Amniotic stem cell (primary cell): ENCODE results near the gene TM2D3.

ENCODE experiments used
- DNase-seq: peaks from one replicate; lab custom pipeline; 2025; lab: John Stamatoyannopoulos, UW

The TM2D3 gene, protein sequence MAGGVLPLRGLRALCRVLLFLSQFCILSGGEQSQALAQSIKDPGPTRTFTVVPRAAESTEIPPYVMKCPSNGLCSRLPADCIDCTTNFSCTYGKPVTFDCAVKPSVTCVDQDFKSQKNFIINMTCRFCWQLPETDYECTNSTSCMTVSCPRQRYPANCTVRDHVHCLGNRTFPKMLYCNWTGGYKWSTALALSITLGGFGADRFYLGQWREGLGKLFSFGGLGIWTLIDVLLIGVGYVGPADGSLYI

DNA sequence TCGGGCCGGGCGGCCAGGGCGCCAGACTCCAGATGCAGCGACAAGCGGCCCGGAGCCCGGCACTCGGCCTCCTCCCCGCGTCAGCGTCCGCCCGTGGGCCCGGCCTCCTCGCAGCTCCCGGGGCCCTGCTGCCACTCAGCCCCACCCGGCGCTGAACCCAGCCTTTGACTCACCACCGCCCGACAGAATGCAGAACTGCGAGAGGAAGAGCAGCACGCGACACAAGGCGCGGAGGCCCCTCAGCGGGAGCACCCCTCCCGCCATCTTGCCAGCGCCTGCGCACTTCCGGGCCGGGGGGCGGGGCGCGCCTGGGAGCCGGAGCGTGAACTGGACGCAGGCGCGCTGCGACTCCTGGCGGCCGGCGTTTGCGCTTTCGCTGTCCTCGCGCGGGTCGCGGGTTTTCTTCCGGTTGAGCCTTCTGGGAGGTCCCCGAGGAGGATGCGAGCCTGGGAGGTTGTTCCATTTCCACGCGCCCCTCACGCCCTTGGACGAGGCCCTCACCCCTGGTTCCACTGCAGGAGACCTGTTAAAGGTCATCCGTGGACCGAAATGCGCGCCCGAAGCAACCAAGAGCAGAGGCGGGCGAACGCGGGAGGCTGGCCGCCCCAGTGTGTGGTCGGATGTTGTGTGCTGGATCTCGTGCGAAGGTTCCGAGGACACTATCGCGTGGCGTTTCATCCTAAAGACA, at the start of gene TM2D3:
Gene TM2D3, minus strand, starts transcription at position 284 of the 688 bp plus-strand sequence. Its CDS starts 20 bp downstream, at position 264.
- DNase-seq = peak; percentile 93

DNA sequence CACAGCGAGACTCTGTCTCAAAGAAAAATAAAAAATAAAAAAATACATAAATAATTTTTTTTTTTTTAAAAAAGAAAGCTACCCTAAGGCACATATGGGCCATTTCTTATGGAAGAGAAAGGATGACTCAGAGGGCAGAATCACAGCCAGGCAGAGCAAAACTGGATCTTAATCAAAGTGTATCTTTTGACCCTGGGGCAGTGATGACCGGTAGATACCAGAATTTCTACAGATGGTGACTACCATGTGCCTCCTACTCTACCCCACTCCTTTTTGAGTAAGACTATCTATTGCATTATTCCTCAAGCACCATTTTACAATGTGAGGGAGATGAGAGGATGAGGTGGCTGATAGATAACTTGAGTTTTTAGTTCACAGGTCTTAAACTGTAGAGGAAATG, 46.1 kb upstream of the TM2D3 start:
- DNase-seq = no peak

DNA sequence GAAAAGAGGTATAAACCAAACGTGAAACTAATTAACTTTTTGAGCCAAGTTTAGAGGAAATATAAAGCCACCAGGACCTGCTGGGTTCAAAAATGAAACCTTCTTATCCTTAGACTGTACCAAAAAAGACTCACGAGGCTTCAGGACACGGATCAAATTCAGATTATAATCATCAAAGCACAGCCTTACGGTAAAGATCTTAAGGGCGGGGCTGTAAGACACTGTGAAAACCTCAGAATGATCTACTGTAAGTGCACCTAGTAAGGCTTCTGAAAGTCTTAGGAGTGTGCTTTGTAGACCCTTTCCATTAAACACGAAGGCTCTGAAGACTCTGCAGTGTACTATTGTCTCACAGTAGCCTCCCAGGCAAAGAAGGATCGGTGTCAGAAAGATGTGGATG, 45.3 kb upstream of the TM2D3 start:
- DNase-seq = no peak

DNA sequence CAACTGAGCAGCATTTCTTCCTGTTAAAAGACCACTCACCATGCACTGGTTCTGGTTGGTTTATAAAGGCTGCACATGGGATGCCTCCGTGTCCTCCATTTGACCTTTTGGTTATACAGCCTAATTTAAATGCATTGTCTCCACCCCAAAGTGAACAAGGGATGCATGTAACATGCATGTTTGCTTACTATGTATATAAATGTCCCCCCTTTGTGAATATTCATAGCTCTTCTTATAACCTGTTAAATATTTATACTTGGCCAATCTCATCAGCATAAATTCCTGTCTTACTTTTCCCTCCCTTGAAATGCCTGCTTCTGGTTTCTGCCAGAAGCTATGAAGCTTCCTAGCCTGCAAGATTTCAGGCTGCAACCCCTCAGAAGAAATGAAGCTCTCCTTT, 44.6 kb upstream of the TM2D3 start:
- no peak for DNase-seq

GRCh38 chr15:101694261-101694660, 42.1 kb upstream of the TM2D3 start:
- DNase-seq = no peak

- no peak for DNase-seq
These were observed 40.8 kb upstream of the TM2D3 start for GRCh38 chr15:101692801-101693598.

DNA sequence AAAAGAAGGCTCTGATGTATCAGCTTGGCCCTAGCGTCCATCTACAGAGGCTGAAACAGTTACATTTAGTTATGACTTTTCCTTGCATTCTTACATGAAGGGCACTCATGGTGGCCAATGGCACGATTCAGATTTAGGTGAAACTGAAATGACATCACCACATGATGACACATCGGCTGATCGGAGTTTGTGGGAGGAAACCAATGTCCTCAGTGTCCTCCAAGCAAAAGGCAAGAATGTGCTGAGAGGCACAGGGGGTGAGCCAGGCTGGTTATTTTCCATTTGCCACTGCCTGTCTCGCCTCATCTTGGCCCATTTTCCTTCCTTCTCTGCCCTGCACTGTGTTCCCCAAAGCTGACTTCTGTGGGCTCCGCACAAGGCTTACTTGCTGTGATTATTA, 37.7 kb upstream of the TM2D3 start:
- no peak for DNase-seq

DNA sequence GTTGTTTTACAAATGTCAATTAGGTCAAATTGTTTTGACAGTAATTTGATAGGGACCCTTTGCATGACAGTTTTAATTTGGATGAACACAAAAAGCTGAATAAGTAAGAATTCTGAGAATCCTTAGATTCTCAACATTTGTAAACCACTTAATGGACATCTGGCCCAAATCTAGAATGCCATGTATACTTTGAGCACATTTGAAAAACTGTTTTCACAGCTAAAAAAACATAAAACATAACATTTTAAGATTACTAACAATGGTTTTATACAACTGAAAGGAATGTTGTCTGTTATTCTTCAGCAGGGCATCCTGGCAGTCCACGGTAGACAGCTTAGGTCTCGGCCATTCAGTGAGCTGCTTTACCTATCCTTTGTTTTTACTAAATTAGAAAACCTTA, 34.5 kb upstream of the TM2D3 start:
- no peak for DNase-seq

DNA sequence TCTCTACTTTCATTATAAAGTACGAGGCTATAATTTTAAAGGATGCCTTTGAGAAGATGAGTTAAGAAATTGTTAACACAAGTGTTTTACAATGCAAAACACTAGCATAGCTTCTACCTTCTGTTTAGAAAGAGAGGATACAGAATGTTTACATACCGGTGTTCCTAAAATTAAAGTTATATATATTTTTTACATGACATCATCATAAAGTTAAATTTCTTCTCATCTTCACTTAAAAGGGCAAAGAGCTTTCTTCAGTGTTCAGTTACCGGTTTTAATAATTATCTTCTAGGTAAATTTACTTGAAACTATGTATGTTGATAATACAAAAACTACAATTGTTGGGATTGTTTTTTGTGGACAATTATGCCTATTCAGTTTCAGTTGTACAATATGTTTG, 32.7 kb upstream of the TM2D3 start:
- no peak for DNase-seq

- DNase-seq = no peak
These were observed 32.2 kb upstream of the TM2D3 start for GRCh38 chr15:101684384-101684783.

DNA sequence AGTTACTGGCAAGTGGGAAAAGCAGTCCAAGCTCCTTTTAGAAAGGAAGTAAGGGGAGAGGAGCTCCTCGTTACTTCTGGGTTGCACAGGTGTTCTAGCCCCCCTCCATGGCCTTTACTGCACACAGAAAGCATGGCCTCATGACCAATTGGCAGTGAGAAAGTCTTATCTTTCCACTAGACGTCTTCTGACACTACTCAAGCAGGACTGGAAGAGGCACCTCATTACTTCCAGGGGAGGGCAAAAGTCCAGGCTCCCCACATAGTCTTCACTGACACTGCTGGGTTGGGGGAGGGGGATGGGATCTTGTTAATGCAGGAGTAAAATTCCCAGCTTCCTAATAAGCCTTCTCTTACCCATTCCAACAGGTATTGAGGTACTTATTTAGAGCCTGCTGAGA, 27.6 kb upstream of the TM2D3 start:
- DNase-seq = no peak

DNA sequence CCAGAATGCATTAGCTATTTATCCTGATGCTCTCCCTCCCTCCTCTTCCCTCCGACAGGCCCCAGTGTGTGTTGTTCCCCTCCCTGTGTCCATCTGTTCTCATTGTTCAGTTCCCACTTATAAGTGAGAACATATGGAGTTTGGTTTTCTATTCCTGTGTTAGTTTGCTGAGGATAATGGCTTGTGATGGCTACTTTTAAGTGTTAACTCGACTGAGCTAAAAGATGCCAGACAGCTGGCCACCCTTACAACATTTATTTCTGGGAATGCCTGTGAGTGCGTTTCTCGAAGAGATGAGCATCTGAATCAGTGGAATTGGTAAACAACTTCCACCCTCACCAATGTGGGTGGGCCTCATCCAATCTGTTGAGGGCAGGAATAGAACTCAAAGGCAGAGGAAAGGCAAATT, 24.7 kb upstream of the TM2D3 start:
- DNase-seq = no peak

DNA sequence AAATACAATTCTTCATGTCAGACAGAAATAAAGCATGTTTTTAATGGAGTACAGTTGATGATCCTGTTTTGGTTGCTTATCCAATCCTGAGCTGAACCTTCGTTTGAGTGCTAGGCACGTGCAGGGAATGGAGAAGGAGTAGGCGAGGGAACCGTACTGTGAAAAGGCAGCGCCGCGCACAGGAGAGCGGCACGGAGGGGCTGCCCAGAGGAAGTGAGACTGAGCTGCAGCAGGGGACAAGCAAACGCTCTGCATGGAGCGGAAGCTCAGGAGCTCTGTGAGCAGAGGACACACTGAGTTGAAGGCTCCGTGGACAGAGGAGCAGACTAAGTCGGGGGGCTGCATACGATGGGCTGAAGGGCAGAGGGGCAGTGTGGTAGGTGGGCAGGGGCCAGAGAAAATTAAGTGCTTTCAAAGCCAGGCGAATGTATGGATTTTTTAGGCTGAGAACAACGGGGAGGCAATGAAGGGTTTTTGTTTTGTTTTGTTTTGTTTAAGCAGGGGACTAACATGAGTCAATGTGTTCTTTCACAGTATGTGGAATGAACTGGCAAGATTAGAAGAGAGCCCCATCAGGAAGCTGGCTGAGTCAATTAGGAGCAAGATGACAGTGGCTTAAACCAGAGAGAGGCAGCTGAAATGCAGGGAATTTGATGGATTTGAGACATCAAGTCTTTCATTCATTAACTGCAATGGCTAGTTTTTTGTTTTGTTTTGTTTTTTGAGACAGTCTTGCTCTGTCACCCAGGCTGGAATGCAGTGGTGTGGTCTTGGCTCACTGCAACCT, 23.8 kb upstream of the TM2D3 start:
- DNase-seq = no peak

DNA sequence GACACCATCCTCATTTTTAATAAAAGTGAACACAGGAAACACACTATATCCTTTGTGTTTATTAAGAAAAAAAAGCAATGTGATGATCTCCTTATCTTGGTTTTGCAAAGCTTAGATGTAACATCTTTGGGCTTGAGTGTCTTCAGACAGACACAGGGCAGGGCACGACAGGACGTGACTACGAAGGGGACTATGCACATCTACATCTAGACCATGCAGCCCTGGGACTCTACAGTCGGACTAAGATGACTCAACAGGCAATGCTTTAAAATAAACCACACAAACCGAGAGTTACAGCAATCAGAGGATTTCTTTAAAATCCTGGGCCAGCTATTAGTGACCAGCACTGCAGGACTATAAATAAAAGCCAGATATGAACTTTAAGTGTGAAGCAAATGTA, 22.8 kb upstream of the TM2D3 start:
- DNase-seq = no peak

DNA sequence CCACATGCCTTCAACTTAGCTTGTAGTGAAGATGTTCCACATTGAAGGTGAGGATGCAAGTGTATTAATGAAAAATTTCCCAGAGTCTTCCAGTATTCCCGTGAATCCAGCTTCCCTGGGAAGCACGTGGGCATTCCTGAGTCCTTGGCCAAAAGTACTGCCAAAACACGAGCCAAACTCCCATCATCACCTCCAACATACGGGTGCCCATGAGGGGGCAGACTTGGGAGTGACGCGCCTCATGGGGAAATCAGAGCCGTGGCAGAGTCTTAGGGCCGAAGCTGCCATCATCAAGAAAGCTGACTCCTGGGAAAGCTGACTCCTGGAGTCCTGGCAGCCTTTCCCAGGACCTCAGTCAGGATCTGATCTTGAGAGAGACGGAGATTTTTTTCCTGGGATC, 20.1 kb upstream of the TM2D3 start:
- DNase-seq = no peak

- no peak for DNase-seq
These were observed 17.6 kb upstream of the TM2D3 start for GRCh38 chr15:101669744-101670143.

- DNase-seq = no peak
These were observed 15.7 kb upstream of the TM2D3 start for GRCh38 chr15:101667881-101668280.

DNA sequence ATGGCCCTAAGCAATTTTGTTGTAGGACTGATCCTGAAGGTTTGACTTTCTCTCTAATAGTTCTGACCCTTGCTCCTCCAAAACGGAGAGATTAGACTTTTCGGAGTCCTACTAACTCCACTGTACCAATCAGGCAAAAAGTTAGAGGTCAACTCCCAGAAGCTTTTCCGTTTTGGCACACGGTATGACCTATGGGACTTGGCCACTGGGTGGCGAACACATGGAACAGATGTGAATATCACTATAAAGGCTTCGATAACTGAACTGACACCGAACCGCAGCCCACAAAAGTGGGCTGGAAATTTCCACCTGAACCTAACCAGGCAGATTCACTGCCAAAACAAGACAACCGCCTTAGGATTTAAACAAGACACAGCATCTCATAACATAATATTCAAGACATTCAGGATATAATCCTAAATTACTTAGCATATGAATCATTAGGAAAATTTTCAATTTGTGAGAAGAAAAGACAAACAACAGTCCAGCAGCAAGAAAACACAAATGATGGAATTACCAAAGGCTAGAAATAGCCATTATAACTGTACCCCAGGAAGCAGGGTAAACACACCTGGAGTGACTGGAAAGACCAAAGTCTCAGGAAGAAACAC, 12.2 kb upstream of the TM2D3 start:
- DNase-seq = no peak

- DNase-seq = no peak
These were observed 10.0 kb upstream of the TM2D3 start for GRCh38 chr15:101662203-101662602.

- no peak for DNase-seq
These were observed 7.8 kb upstream of the TM2D3 start for GRCh38 chr15:101660005-101660404.

GRCh38 chr15:101657968-101658784, 6.0 kb upstream of the TM2D3 start:
- no peak for DNase-seq
